Limb (tissue), 2 donors: Measurements from ENCODE around the gene RNF180.
"Not testable (repeated sequence)": the region's sequence is repeated elsewhere in the genome, so short reads cannot be mapped to it uniquely, and the experiment has no call there.

Experiments used
- DNase-seq, 2 donors: peaks; one replicate each; pipeline ENCODE4 v3.0.0-alpha.2; 2016; ENCODE audit errors: extremely low spot score in 2 of 2

RNF180 gene

GRCh38 chr5:64364426-64364825, 198.8 kb downstream of the RNF180 start:
- no peak for DNase-seq

DNA sequence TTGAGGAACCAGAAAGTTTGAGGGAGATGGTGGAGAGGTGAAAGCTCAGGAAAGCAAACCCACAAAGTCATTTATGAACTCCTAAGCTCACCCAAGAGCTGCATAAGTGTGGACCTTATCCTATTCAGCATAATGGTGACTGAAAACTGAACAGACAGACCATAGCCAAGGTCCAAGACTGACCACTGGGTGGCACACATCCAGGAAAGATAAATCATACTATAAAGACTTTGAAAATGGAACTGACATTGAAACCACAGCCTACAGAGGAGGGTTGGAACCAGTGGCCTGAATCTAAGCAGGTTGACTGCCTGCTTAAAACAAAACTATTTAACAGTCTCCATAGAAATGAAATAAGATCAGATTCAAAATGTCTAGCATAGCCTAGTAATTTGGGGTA, 219.1 kb downstream of the RNF180 start:
- DNase-seq: no peak

GRCh38 chr5:64397552-64397951, 231.9 kb downstream of the RNF180 start:
- DNase-seq: no peak

GRCh38 chr5:64398735-64399134, 233.1 kb downstream of the RNF180 start:
- not testable (repeated sequence) for DNase-seq

DNA sequence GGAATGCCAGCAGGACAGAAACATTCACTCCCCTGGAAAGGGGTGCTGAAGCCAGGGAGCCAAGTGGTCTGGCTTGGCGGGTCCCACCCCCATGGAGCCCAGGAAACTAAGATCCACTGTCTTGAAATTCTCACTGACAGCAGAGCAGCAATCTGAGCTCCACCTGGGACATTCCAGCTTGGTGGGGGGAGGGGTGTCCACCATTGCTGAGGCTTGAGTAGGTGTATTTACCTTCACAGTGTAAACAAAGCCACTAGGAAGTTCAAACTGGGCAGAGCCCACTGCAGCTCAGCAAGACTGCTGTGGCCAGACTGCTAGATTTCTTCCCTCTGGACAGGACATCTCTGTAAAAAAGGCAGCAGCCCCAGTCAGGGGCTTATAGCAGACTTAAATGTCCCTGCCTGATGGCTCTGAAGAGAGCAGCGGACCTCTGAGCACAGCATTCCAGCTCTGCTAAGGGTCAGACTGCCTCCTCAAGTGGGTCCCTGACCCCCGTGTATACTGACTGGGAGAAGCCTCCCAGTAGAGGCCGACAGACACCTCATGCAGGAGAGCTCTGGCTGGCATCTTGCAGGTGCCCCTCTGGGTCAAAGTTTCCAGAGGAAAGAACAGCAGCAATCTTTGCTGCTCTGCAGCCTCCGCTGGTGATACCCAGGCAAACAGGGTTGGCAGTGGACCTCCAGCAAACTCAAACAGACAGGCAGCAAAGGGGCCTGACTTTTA, 241.6 kb downstream of the RNF180 start:
- DNase-seq: not testable (repeated sequence)

DNA sequence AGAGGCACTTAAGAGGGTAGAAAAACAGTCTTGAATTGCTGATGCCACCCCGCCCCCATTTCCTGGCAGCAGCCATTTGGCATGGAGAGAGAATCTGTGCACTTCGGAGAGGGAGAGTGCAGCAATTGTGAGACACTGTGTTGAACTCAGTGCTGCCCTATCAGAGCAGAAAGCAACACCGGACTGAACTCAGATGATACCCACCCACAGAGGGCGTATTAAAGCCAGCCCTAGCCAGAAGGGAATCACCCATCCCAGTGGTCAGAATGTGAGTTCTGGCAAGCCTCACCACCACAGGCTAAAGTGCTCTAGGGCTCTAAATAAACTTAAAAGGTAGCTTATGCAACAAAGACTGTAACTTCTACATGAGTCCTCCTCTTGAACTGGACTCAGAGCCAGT, 251.7 kb downstream of the RNF180 start:
- DNase-seq: no peak

- DNase-seq: no peak
Observed at GRCh38 chr5:64418013-64418412, 252.4 kb downstream of the RNF180 start.
